CD4-positive, CD25-positive, alpha-beta regulatory T cell (primary cell): ENCODE data around the gene KLHL34. TPM values are rescaled to one million over a fixed set of nuclear protein-coding genes. Genes with fewer than 3 reads are reported as not detected.
A peak's percentile ranks its signal among the peaks of the same experiment; 100 is the strongest.

Source experiments
- ATAC-seq, 2 donors: fragments of 150-1000 bp; cut with Tn5 transposase; one replicate each; pipeline ENCODE4 v1.10.0; 2021; ENCODE audit warnings: low read depth in 2 of 2, moderate number of reproducible peaks in 2 of 2, moderate library complexity in 1 of 2
- DNase-seq, 3 donors: peaks; one replicate each; pipeline versions ENCODE4 v3.0.0 to v3.0.0-alpha.2; 2012 to 2022; ENCODE audit warnings: mixed read lengths in 1 of 3
- H3K27ac ChIP-seq: one replicate; pipeline ENCODE4 v1.7.0; 2013; ENCODE audit warnings: mild to moderate bottlenecking, low read length; ENCODE audit not compliant: insufficient read depth, poor library complexity, severe bottlenecking
- H3K27me3 ChIP-seq: one replicate; pipeline ENCODE4 v1.7.0; 2013; ENCODE audit warnings: low read length; ENCODE audit not compliant: control insufficient read depth, insufficient read depth
- H3K36me3 ChIP-seq: one replicate; pipeline ENCODE4 v1.7.0; 2013; ENCODE audit warnings: mild to moderate bottlenecking, low read length, moderate library complexity; ENCODE audit not compliant: control insufficient read depth, insufficient read depth
- H3K4me1 ChIP-seq: 2 replicates; pipeline ENCODE4 v1.7.0; 2013; ENCODE audit warnings: mild to moderate bottlenecking, low read length; ENCODE audit not compliant: insufficient read depth, control insufficient read depth, poor library complexity, severe bottlenecking
- H3K4me3 ChIP-seq: one replicate; pipeline ENCODE4 v1.7.0; 2013; ENCODE audit warnings: low read depth, mild to moderate bottlenecking, low read length, moderate library complexity
- H3K9me3 ChIP-seq, 2 experiments: 1 replicate in 1 of 2; 2 replicates in 1 of 2; pipeline ENCODE4 v1.7.0; 2013; ENCODE audit warnings: low read length in 2 of 2, mild to moderate bottlenecking in 1 of 2, moderate library complexity in 1 of 2; ENCODE audit not compliant: control insufficient read depth in 2 of 2
- H3K27ac Mint-ChIP-seq, 3 donors: one replicate each; pipeline ENCODE4 v1.8.0; 2020 to 2022; ENCODE audit warnings: mild to moderate bottlenecking in 3 of 3, mixed read lengths in 3 of 3, moderate library complexity in 2 of 3
- H3K27me3 Mint-ChIP-seq: one replicate; pipeline ENCODE4 v1.8.0; 2022; ENCODE audit warnings: mild to moderate bottlenecking, mixed read lengths
- H3K36me3 Mint-ChIP-seq: one replicate; pipeline ENCODE4 v1.8.0; 2020; ENCODE audit warnings: mixed read lengths
- H3K4me1 Mint-ChIP-seq, 4 donors: one replicate each; pipeline ENCODE4 v1.8.0; 2020 to 2022; ENCODE audit warnings: mixed read lengths in 4 of 4, mild to moderate bottlenecking in 1 of 4
- H3K4me3 Mint-ChIP-seq, 4 donors: one replicate each; pipeline ENCODE4 v1.8.0; 2020 to 2022; ENCODE audit warnings: mild to moderate bottlenecking in 4 of 4, mixed read lengths in 4 of 4, moderate library complexity in 3 of 4
- H3K9me3 Mint-ChIP-seq, 7 donors: one replicate each; pipeline ENCODE4 v1.8.0; 2020 to 2022; ENCODE audit warnings: mixed read lengths in 7 of 7, mild to moderate bottlenecking in 3 of 7, moderate library complexity in 2 of 7
- polyA plus RNA-seq, 4 donors: library from polyadenylated mRNA; unstranded; fragments of 300-500 nt; fragmentation: Illumina TruSeq; gene quantifications; one replicate each; pipeline ENCODE4 v1.2.3, GENCODE V29; 2021
- total RNA-seq: library from RNA; stranded (reverse); gene quantifications from one replicate; pipeline ENCODE4 v1.2.3, GENCODE V29; 2022

KLHL34 gene
- total RNA-seq: 0.89 TPM
- 1 to 10 TPM; 3.0 to 4.3 (median 3.7) TPM for polyA plus RNA-seq

GRCh38 chrX:21658152-21658737, at the start of gene KLHL34:
KLHL34 (minus strand) TSS chrX:21658330; CDS start chrX:21657788, 542 bp downstream.
- Histone ChIP-seq H3K27ac (no peak within 1 kb of the TSS), H3K36me3 (no peaks in the 10 kb centered on the region), H3K4me1 (no peaks in the 10 kb centered on the region), H3K9me3 (no peaks in the 10 kb centered on the region), H3K27me3 (no peaks in the 10 kb centered on the region), H3K4me3 (peak within 1 kb of the TSS; percentile 53)
- H3K27ac Mint-ChIP-seq: peak within 1 kb of the TSS; percentile 73 to 95 (median 92)
- H3K4me1 Mint-ChIP-seq: peaks cover 0 to 24% (median 5%) of the 10 kb centered on the region in 4 donors
- peaks cover 3% of the 10 kb centered on the region for H3K36me3 Mint-ChIP-seq
- peaks cover 0 to 6% (median 0%) of the 10 kb centered on the region in 7 donors for H3K9me3 Mint-ChIP-seq
- H3K27me3 Mint-ChIP-seq: no peaks in the 10 kb centered on the region
- peak within 1 kb of the TSS; percentile 86 to 90 (median 87) for H3K4me3 Mint-ChIP-seq
- peak in 1 of 3 donors; percentile 20 for DNase-seq
- ATAC-seq: peak; percentile 33 to 58

DNA sequence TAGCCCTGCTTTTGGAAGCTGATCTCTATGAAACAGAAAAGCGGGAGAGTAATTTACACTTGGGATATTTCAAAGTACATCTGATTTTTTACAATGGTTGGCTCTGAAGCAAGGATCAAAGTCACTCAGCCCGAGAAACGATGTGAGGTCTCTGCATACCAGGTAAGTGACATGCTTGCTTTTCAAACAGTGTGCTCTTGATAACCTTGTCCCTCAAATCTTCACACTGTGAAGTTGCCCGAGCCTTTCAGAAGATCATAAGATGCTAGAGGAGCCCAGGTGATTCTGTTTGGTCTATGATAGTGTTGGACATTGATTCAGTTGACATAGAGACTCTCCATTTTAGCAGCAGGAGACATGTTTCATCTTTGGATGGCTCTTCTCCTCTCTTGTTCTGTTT, 47.1 kb upstream of the KLHL34 start:
- ATAC-seq (no peak), DNase-seq (no peak)
- no peaks in the 10 kb centered on the region for H3K36me3 Mint-ChIP-seq
- no peak overlapping the region for H3K27ac ChIP-seq
- no peak overlapping the region for H3K4me3 Mint-ChIP-seq
- H3K27ac Mint-ChIP-seq: no peak overlapping the region
- no peaks in the 10 kb centered on the region for H3K9me3 ChIP-seq
- H3K27me3 ChIP-seq: no peaks in the 10 kb centered on the region
- no peaks in the 10 kb centered on the region for H3K4me1 ChIP-seq
- H3K4me3 ChIP-seq: no peak overlapping the region
- H3K4me1 Mint-ChIP-seq: no peaks in the 10 kb centered on the region
- H3K36me3 ChIP-seq: no peaks in the 10 kb centered on the region
- peaks cover 0 to 8% (median 0%) of the 10 kb centered on the region in 7 donors for H3K9me3 Mint-ChIP-seq
- no peaks in the 10 kb centered on the region for H3K27me3 Mint-ChIP-seq

- H3K4me1 ChIP-seq: no peaks in the 10 kb centered on the region
- H3K27ac Mint-ChIP-seq: no peak overlapping the region
- H3K27me3 Mint-ChIP-seq: no peaks in the 10 kb centered on the region
- H3K4me3 ChIP-seq: no peak overlapping the region
- H3K4me3 Mint-ChIP-seq: no peak overlapping the region
- H3K36me3 Mint-ChIP-seq: no peaks in the 10 kb centered on the region
- H3K36me3 ChIP-seq: no peaks in the 10 kb centered on the region
- H3K9me3 ChIP-seq: no peaks in the 10 kb centered on the region
- H3K9me3 Mint-ChIP-seq: peaks cover 0 to 8% (median 0%) of the 10 kb centered on the region in 7 donors
- DNase-seq (no peak), ATAC-seq (no peak)
- H3K27me3 ChIP-seq: no peaks in the 10 kb centered on the region
- no peaks in the 10 kb centered on the region for H3K4me1 Mint-ChIP-seq
- H3K27ac ChIP-seq: no peak overlapping the region
Observed at GRCh38 chrX:21702725-21703124, 44.6 kb upstream of the KLHL34 start.

- H3K9me3 ChIP-seq: no peaks in the 10 kb centered on the region
- DNase-seq (no peak), ATAC-seq (no peak)
- H3K27ac ChIP-seq: no peak overlapping the region
- no peak overlapping the region for H3K4me3 ChIP-seq
- no peaks in the 10 kb centered on the region for H3K4me1 Mint-ChIP-seq
- no peaks in the 10 kb centered on the region for H3K4me1 ChIP-seq
- H3K27me3 Mint-ChIP-seq: no peaks in the 10 kb centered on the region
- H3K27me3 ChIP-seq: no peaks in the 10 kb centered on the region
- H3K36me3 ChIP-seq: no peaks in the 10 kb centered on the region
- H3K27ac Mint-ChIP-seq: no peak overlapping the region
- no peak overlapping the region for H3K4me3 Mint-ChIP-seq
- peaks cover 0 to 1% (median 0%) of the 10 kb centered on the region in 7 donors for H3K9me3 Mint-ChIP-seq
- H3K36me3 Mint-ChIP-seq: no peaks in the 10 kb centered on the region
Observed at GRCh38 chrX:21700967-21701366, 42.8 kb upstream of the KLHL34 start.

GRCh38 chrX:21700275-21700674, 42.1 kb upstream of the KLHL34 start:
- Histone ChIP-seq H3K9me3 (no peaks in the 10 kb centered on the region), H3K27ac (no peak overlapping the region), H3K27me3 (no peaks in the 10 kb centered on the region), H3K4me1 (no peaks in the 10 kb centered on the region), H3K36me3 (no peaks in the 10 kb centered on the region), H3K4me3 (no peak overlapping the region)
- ATAC-seq (no peak), DNase-seq (no peak)
- H3K4me3 Mint-ChIP-seq: no peak overlapping the region
- no peaks in the 10 kb centered on the region for H3K4me1 Mint-ChIP-seq
- H3K27ac Mint-ChIP-seq: no peak overlapping the region
- H3K27me3 Mint-ChIP-seq: no peaks in the 10 kb centered on the region
- H3K36me3 Mint-ChIP-seq: no peaks in the 10 kb centered on the region
- H3K9me3 Mint-ChIP-seq: peaks cover 0 to 1% (median 0%) of the 10 kb centered on the region in 7 donors

DNA sequence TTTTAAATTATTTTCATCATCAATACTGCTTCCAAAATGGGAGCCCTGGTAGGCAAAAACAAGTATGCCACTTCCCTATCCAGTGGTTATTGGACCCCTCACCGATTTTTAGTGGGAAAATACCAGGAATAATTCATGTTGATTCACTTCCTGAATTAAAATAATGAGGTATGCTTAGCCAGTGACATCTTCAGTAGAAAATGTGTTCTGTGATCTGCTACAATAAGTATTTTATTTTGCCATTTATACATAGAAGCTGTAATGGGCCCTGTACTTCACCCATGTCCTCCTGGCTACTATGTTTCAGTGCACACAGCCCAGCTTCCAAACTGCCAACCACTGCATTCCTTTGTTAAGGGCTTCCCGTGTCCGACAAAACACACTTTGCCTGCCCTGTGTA, 41.0 kb upstream of the KLHL34 start:
- Histone ChIP-seq H3K4me3 (no peak overlapping the region), H3K27me3 (no peaks in the 10 kb centered on the region), H3K36me3 (no peaks in the 10 kb centered on the region), H3K27ac (no peak overlapping the region), H3K4me1 (no peaks in the 10 kb centered on the region), H3K9me3 (no peaks in the 10 kb centered on the region)
- Mint-ChIP-seq H3K4me3 (no peak overlapping the region), H3K27ac (no peak overlapping the region), H3K9me3 (peaks cover 0 to 1% (median 0%) of the 10 kb centered on the region in 7 donors), H3K36me3 (no peaks in the 10 kb centered on the region), H3K4me1 (no peaks in the 10 kb centered on the region), H3K27me3 (no peaks in the 10 kb centered on the region)
- no peak for DNase-seq
- no peak for ATAC-seq

GRCh38 chrX:21698272-21698671, 40.1 kb upstream of the KLHL34 start:
- H3K27ac ChIP-seq: no peak overlapping the region
- DNase-seq (no peak), ATAC-seq (no peak)
- no peak overlapping the region for H3K4me3 Mint-ChIP-seq
- no peaks in the 10 kb centered on the region for H3K4me1 Mint-ChIP-seq
- H3K36me3 Mint-ChIP-seq: no peaks in the 10 kb centered on the region
- H3K36me3 ChIP-seq: no peaks in the 10 kb centered on the region
- peaks cover 0 to 1% (median 0%) of the 10 kb centered on the region in 7 donors for H3K9me3 Mint-ChIP-seq
- no peaks in the 10 kb centered on the region for H3K9me3 ChIP-seq
- H3K27me3 ChIP-seq: no peaks in the 10 kb centered on the region
- H3K27ac Mint-ChIP-seq: no peak overlapping the region
- H3K27me3 Mint-ChIP-seq: no peaks in the 10 kb centered on the region
- H3K4me3 ChIP-seq: no peak overlapping the region
- H3K4me1 ChIP-seq: no peaks in the 10 kb centered on the region

GRCh38 chrX:21691512-21692018, 33.4 kb upstream of the KLHL34 start:
- Mint-ChIP-seq H3K27me3 (no peaks in the 10 kb centered on the region), H3K4me3 (no peak overlapping the region), H3K4me1 (peaks cover 0 to 2% (median 0%) of the 10 kb centered on the region in 4 donors), H3K9me3 (no peaks in the 10 kb centered on the region), H3K36me3 (no peaks in the 10 kb centered on the region), H3K27ac (no peak overlapping the region)
- H3K4me3 ChIP-seq: no peak overlapping the region
- H3K27ac ChIP-seq: no peak overlapping the region
- no peaks in the 10 kb centered on the region for H3K9me3 ChIP-seq
- no peaks in the 10 kb centered on the region for H3K27me3 ChIP-seq
- no peaks in the 10 kb centered on the region for H3K4me1 ChIP-seq
- ATAC-seq (no peak), DNase-seq (peak in 1 of 3 donors; percentile 21)
- H3K36me3 ChIP-seq: no peaks in the 10 kb centered on the region
